IMR-90 (cell line): ENCODE data around the gene RBFOX2. TPM values are rescaled to one million over a fixed set of nuclear protein-coding genes. Genes with fewer than 3 reads are reported as not detected.
"Not testable (repeated sequence)": the region's sequence is repeated elsewhere in the genome, so short reads cannot be mapped to it uniquely, and the experiment has no call there.

ENCODE experiments used
- ATAC-seq: fragments of 200-7000 bp; cut with Tn5 transposase; 2 replicates; pipeline ENCODE4 v1.9.1; 2020; ENCODE audit warnings: low read depth, mild to moderate bottlenecking, moderate library complexity
- BruUV-seq: library from RNA; stranded (reverse); fragments of 400-500 nt; replicated peaks from 2 replicates; lab custom pipeline; 2021; lab: Mats Ljungman, UMichigan
- CTCF ChIA-PET: fragments of 300-600 bp; formaldehyde crosslinking; extraction: SDS; loops from one replicate; lab custom pipeline; 2021; ENCODE audit warnings: antibody characterized with exemption; lab: Yijun Ruan, JAX
- POLR2A ChIA-PET: fragments of 300-600 bp; sonication (Branson Sonifier 250); formaldehyde crosslinking; loops from one replicate; lab custom pipeline; 2022; ENCODE audit warnings: antibody characterized with exemption; ENCODE audit not compliant: unreplicated experiment; lab: Charles Lee
- DNase-seq: peaks from one replicate; pipeline ENCODE4 v3.0.0; 2013
- H2AFZ ChIP-seq: replicated peaks from 2 replicates; pipeline ENCODE3; 2013; ENCODE audit warnings: low read length, mild to moderate bottlenecking; ENCODE audit not compliant: poor library complexity
- H2AK5ac ChIP-seq: 2 replicates; pipeline ENCODE4 v1.6.1; 2013; ENCODE audit warnings: low read depth, low read length, inconsistent platforms
- H2AK9ac ChIP-seq: replicated peaks from 2 replicates; pipeline ENCODE3; 2013; ENCODE audit warnings: mild to moderate bottlenecking, low read depth, low read length, moderate library complexity; ENCODE audit not compliant: poor library complexity
- H2BK120ac ChIP-seq: 2 replicates; pipeline ENCODE4 v1.6.1; 2013; ENCODE audit warnings: low read depth, low read length, inconsistent platforms
- H2BK15ac ChIP-seq: 3 replicates; pipeline ENCODE4 v1.6.1; 2013; ENCODE audit warnings: low read depth, low read length, inconsistent platforms
- H2BK20ac ChIP-seq: 2 replicates; pipeline ENCODE4 v1.6.1; 2013; ENCODE audit warnings: low read depth, mild to moderate bottlenecking, inconsistent platforms, low read length, moderate library complexity
- H2BK5ac ChIP-seq: 2 replicates; pipeline ENCODE4 v1.6.1; 2013; ENCODE audit warnings: mild to moderate bottlenecking, low read depth, low read length, inconsistent platforms; ENCODE audit not compliant: poor library complexity, severe bottlenecking
- H3K14ac ChIP-seq: replicated peaks from 2 replicates; pipeline ENCODE4 v1.6.1; 2013; ENCODE audit warnings: low read depth, low read length, inconsistent platforms
- H3K18ac ChIP-seq: 2 replicates; pipeline ENCODE4 v1.6.1; 2013; ENCODE audit warnings: low read depth, low read length, control low read depth
- H3K23ac ChIP-seq: 2 replicates; pipeline ENCODE4 v1.6.1; 2013; ENCODE audit warnings: low read depth, low read length, inconsistent platforms
- H3K27ac ChIP-seq: 2 replicates; pipeline ENCODE4 v1.5.1; 2013; ENCODE audit warnings: mild to moderate bottlenecking, control low read depth, low read length; ENCODE audit not compliant: insufficient read depth
- H3K27me3 ChIP-seq: 2 replicates; pipeline ENCODE4 v1.6.1; 2013; ENCODE audit warnings: low read length; ENCODE audit not compliant: control insufficient read depth, insufficient read depth
- H3K36me3 ChIP-seq: 2 replicates; pipeline ENCODE4 v1.6.1; 2013; ENCODE audit warnings: low read length, mixed read lengths; ENCODE audit not compliant: control insufficient read depth, insufficient read depth
- H3K4ac ChIP-seq: 2 replicates; pipeline ENCODE4 v1.6.1; 2013; ENCODE audit warnings: low read depth, low read length, inconsistent platforms
- H3K4me1 ChIP-seq: 2 replicates; pipeline ENCODE4 v1.6.1; 2013; ENCODE audit warnings: low read length, mixed read lengths; ENCODE audit not compliant: control insufficient read depth, insufficient read depth
- H3K4me2 ChIP-seq: 2 replicates; pipeline ENCODE4 v1.6.1; 2013; ENCODE audit warnings: low read depth, mild to moderate bottlenecking, control low read depth, low read length, moderate library complexity
- H3K4me3 ChIP-seq: 2 replicates; pipeline ENCODE4 v1.5.1; 2013; ENCODE audit warnings: low read depth, mild to moderate bottlenecking, control low read depth, low read length, moderate library complexity; ENCODE audit not compliant: insufficient read depth
- H3K56ac ChIP-seq: 2 replicates; pipeline ENCODE4 v1.6.1; 2013; ENCODE audit warnings: low read length, inconsistent platforms; ENCODE audit not compliant: insufficient read depth; ENCODE audit errors: extremely low read depth
- H3K79me1 ChIP-seq, 2 experiments: 2 replicates each; pipeline ENCODE4 v1.6.1; 2013; ENCODE audit warnings: low read length in 2 of 2, inconsistent platforms in 1 of 2, low read depth in 1 of 2
- H3K9ac ChIP-seq: 2 replicates; pipeline ENCODE4 v1.6.1; 2013; ENCODE audit warnings: low read depth, low read length, control low read depth
- H3K9me1 ChIP-seq: 2 replicates; pipeline ENCODE4 v1.6.1; 2013; ENCODE audit warnings: low read length, inconsistent platforms; ENCODE audit not compliant: insufficient read depth
- H3K9me3 ChIP-seq: 2 replicates; pipeline ENCODE4 v1.6.1; 2013; ENCODE audit warnings: low read length; ENCODE audit not compliant: control insufficient read depth, insufficient read depth
- H4K20me1 ChIP-seq: 2 replicates; pipeline ENCODE4 v1.6.1; 2013; ENCODE audit warnings: low read length, inconsistent platforms; ENCODE audit not compliant: insufficient read depth
- H4K5ac ChIP-seq: 2 replicates; pipeline ENCODE4 v1.6.1; 2013; ENCODE audit warnings: mild to moderate bottlenecking, low read depth, low read length, control low read depth
- H4K8ac ChIP-seq, 2 experiments: 2 replicates each; pipeline ENCODE4 v1.6.1; 2013; ENCODE audit warnings: low read depth in 2 of 2, low read length in 2 of 2, control low read depth in 1 of 2, inconsistent platforms in 1 of 2
- H4K91ac ChIP-seq: 2 replicates; pipeline ENCODE4 v1.6.1; 2013; ENCODE audit warnings: low read depth, low read length, inconsistent platforms; ENCODE audit not compliant: insufficient read depth
- CEBPB ChIP-seq: IDR thresholded peaks from 2 replicates; pipeline ENCODE4 v1.6.1; 2012; ENCODE audit warnings: low read depth, low read length, improper control_type of control experiment
- WGBS, 2 experiments: methylation state at CpG; one replicate each; pipeline versions ENCODE4 v1.1.5 to v1.1.7; 2013; ENCODE audit warnings: missing lambda C conversion rate in 2 of 2; ENCODE audit not compliant: insufficient read length in 1 of 2; ENCODE audit errors: extremely low coverage in 2 of 2; 5-methylcytosine and 5-hydroxymethylcytosine counted together
- dilution Hi-C: fragments of 300-500 bp; cut with HindIII; formaldehyde crosslinking; loops from one replicate; pipeline ENCODE4 v1.14.3; 2018; ENCODE audit warnings: low sequenced_read_pairs; ENCODE audit not compliant: unreplicated experiment
- in situ Hi-C: fragments of 300-500 bp; cut with MboI; formaldehyde crosslinking; loops from 3 replicates; pipeline ENCODE4 v1.14.3; 2019; ENCODE audit warnings: low sequenced_read_pairs, inconsistent platforms, mixed read lengths
- intact Hi-C: fragments of 100-400 bp; cut with micrococcal nuclease; formaldehyde crosslinking; loops from 2 replicates; pipeline ENCODE4 v1.10.0; 2022
- polyA plus RNA-seq, 3 experiments: library from polyadenylated mRNA; depleted of rRNA; stranded (reverse); fragments of >200 nt; gene quantifications; 2 replicates each; pipeline ENCODE4 v1.2.3, GENCODE V29; 2012; ENCODE audit warnings: low replicate concordance in 1 of 3
- total RNA-seq: library from RNA; depleted of rRNA; stranded (reverse); fragments of >200 nt; gene quantifications from 2 replicates; pipeline ENCODE4 v1.2.3, GENCODE V29; 2012

The RBFOX2 gene
- total and polyA plus RNA-seq, 2 of the 4 experiments (the other 2 are of a cell fraction), result 146 to 178 TPM

GRCh38 chr22:35801301-35801700, 227.3 kb downstream of the RBFOX2 start:
- intact Hi-C loops, H3K9ac ChIP-seq, dilution Hi-C loops, H4K8ac ChIP-seq, H3K18ac ChIP-seq, H4K5ac ChIP-seq, H2BK15ac ChIP-seq, H4K91ac ChIP-seq, H2BK5ac ChIP-seq, H3K14ac ChIP-seq, POLR2A ChIA-PET, CTCF ChIA-PET, H2BK20ac ChIP-seq, in situ Hi-C loops, H3K9me3 ChIP-seq, H2AK9ac ChIP-seq, H3K23ac ChIP-seq, H3K27ac ChIP-seq, H3K56ac ChIP-seq, H3K9me1 ChIP-seq, H2AK5ac ChIP-seq, H3K4me3 ChIP-seq, H3K27me3 ChIP-seq, H2AFZ ChIP-seq, H3K4me2 ChIP-seq, BruUV-seq, H2BK120ac ChIP-seq, H3K4ac ChIP-seq: not testable (repeated sequence)
- DNase-seq, result peak; percentile 65
- Histone ChIP-seq H3K79me1 (peaks cover 23 to 60% of the 10 kb centered on the region in 2 experiments; a peak in 3 of 4 replicates), H3K36me3 (peaks cover 13% of the 10 kb centered on the region), H3K4me1 (peaks cover 12% of the 10 kb centered on the region), H4K20me1 (peaks cover 62% of the 10 kb centered on the region)
- peak; percentile 50 for TF ChIP-seq CEBPB
- WGBS, 2 experiments, result no CpG with 5 or more reads among the region's 3 CpGs
- peak; percentile 55; the same call in 1 of the 2 replicates for ATAC-seq
